ENCODE results near the gene HOOK1.

- no peak for TF ChIP-seq CTCF (IDR thresholded peaks at IDR 0.05; ENCODE audit: low read depth, low read length, poor library complexity, severe bottlenecking)
- TF ChIP-seq EZH2phosphoT487 (IDR thresholded peaks at IDR 0.05; ENCODE audit: borderline replicate concordance, low read length): no peak
Observed at GRCh38 chr1:59846209-59846894, 31.6 kb downstream of the HOOK1 start.
